HEK293T (cell line): ENCODE measurements around the gene HMBS.

ENCODE experiments used
- ARNT ChIP-seq: fragments of 450-650 bp; IDR thresholded peaks from 2 replicates; pipeline ENCODE4 v1.6.1; 2017; ENCODE audit warnings: mild to moderate bottlenecking
- BHLHE40 ChIP-seq: fragments of 450-650 bp; IDR thresholded peaks from 2 replicates; pipeline ENCODE4 v1.6.1; 2016; ENCODE audit warnings: mild to moderate bottlenecking, moderate library complexity, borderline replicate concordance
- CTBP1 ChIP-seq: fragments of 450-650 bp; IDR thresholded peaks from 2 replicates; pipeline ENCODE4 v1.6.1; 2016; ENCODE audit warnings: borderline replicate concordance
- ELF4 ChIP-seq: fragments of 450-650 bp; IDR thresholded peaks from 2 replicates; pipeline ENCODE4 v1.6.1; 2017; ENCODE audit warnings: antibody characterized with exemption
- FOXA1 ChIP-seq: fragments of 450-650 bp; IDR thresholded peaks from 2 replicates; pipeline ENCODE4 v1.6.1; 2016; ENCODE audit warnings: mild to moderate bottlenecking
- HDGF ChIP-seq: fragments of 450-650 bp; IDR thresholded peaks from 2 replicates; pipeline ENCODE4 v1.6.1; 2017; ENCODE audit warnings: antibody characterized with exemption, borderline replicate concordance
- L3MBTL2 ChIP-seq: fragments of 450-650 bp; conservative IDR thresholded peaks from 2 replicates; pipeline ENCODE4 v1.6.1; 2016; ENCODE audit warnings: mild to moderate bottlenecking
- NFRKB ChIP-seq: fragments of 450-650 bp; IDR thresholded peaks from 2 replicates; pipeline ENCODE4 v1.6.1; 2016; ENCODE audit warnings: mild to moderate bottlenecking, moderate library complexity
- SP1 ChIP-seq: fragments of 450-650 bp; IDR thresholded peaks from 2 replicates; pipeline ENCODE4 v1.6.1; 2017
- TARDBP ChIP-seq: fragments of 450-650 bp; IDR thresholded peaks from 2 replicates; pipeline ENCODE4 v1.6.1; 2016
- ZNF384 ChIP-seq: fragments of 450-650 bp; IDR thresholded peaks from 2 replicates; pipeline ENCODE4 v1.6.1; 2016
- TF ChIP-seq, protein P1 (sequence below): fragments of 450-650 bp; IDR thresholded peaks from 2 replicates; pipeline ENCODE4 v1.6.1; 2016

- TF ChIP-seq SP1 (no peak), ELF4 (no peak), TARDBP (no peak), ZNF384 (no peak), BHLHE40 (no peak), HDGF (no peak), L3MBTL2 (no peak), CTBP1 (no peak), NFRKB (no peak), ARNT (no peak), FOXA1 (no peak)
- TF ChIP-seq, protein P1, sequence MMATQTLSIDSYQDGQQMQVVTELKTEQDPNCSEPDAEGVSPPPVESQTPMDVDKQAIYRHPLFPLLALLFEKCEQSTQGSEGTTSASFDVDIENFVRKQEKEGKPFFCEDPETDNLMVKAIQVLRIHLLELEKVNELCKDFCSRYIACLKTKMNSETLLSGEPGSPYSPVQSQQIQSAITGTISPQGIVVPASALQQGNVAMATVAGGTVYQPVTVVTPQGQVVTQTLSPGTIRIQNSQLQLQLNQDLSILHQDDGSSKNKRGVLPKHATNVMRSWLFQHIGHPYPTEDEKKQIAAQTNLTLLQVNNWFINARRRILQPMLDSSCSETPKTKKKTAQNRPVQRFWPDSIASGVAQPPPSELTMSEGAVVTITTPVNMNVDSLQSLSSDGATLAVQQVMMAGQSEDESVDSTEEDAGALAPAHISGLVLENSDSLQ: no peak
These were observed 16.5 kb downstream of the HMBS start for GRCh38 chr11:119100994-119101758.
